H1 (cell line): ENCODE data around the gene TIAM2. TPM values are rescaled to one million over a fixed set of nuclear protein-coding genes. Genes with fewer than 3 reads are reported as not detected.

Experiments
- CTCF ChIA-PET: fragments of 300-600 bp; sonication (Branson Sonifier 250); formaldehyde crosslinking; loops from one replicate; lab custom pipeline; 2021; ENCODE audit not compliant: partially characterized antibody; lab: Charles Lee
- POLR2A ChIA-PET: fragments of 300-600 bp; sonication (Branson Sonifier 250); formaldehyde crosslinking; loops from one replicate; lab custom pipeline; 2021; ENCODE audit warnings: inconsistent platforms; ENCODE audit not compliant: partially characterized antibody; lab: Charles Lee
- DNase-seq, 2 experiments: peaks; one replicate each; pipeline versions ENCODE4 v3.0.0 to v3.0.0-alpha.2; 2010 to 2022; ENCODE audit warnings: low spot score in 2 of 2, low read depth in 1 of 2, mixed read lengths in 1 of 2
- FAIRE-seq: peaks from 2 replicates; lab custom pipeline; 2011; peaks lifted over from hg19 to GRCh38; lab: Jason Lieb, UNC
- H2AFZ ChIP-seq: 2 replicates; pipeline ENCODE4 v1.8.1; 2012; ENCODE audit warnings: low read length, inconsistent platforms
- H2AK5ac ChIP-seq: 2 replicates; pipeline ENCODE4 v1.6.1; 2013; ENCODE audit warnings: low read depth, low read length
- H2BK120ac ChIP-seq: replicated peaks from 2 replicates; pipeline ENCODE3; 2013; ENCODE audit warnings: low read depth, low read length, inconsistent platforms
- H2BK12ac ChIP-seq: 2 replicates; pipeline ENCODE4 v1.6.1; 2013; ENCODE audit warnings: low read depth, low read length
- H2BK15ac ChIP-seq: 2 replicates; pipeline ENCODE4 v1.6.1; 2013; ENCODE audit warnings: low read length
- H2BK20ac ChIP-seq: 2 replicates; pipeline ENCODE4 v1.6.1; 2013; ENCODE audit warnings: low read length
- H2BK5ac ChIP-seq: 2 replicates; pipeline ENCODE4 v1.6.1; 2013; ENCODE audit warnings: low read depth, low read length
- H3K14ac ChIP-seq: 2 replicates; pipeline ENCODE4 v1.6.1; 2013; ENCODE audit warnings: inconsistent platforms; ENCODE audit not compliant: insufficient read length
- H3K18ac ChIP-seq: 2 replicates; pipeline ENCODE4 v1.6.1; 2013; ENCODE audit warnings: low read length; ENCODE audit errors: extremely low read depth
- H3K23ac ChIP-seq: 2 replicates; pipeline ENCODE4 v1.6.1; 2013; ENCODE audit warnings: inconsistent platforms; ENCODE audit not compliant: insufficient read length
- H3K23me2 ChIP-seq: 2 replicates; pipeline ENCODE4 v1.6.1; 2013; ENCODE audit warnings: low read depth, low read length
- H3K27ac ChIP-seq: 2 replicates; pipeline ENCODE4 v1.6.1; 2011; ENCODE audit warnings: low read depth, low read length, inconsistent platforms
- H3K27me3 ChIP-seq, 4 experiments: replicated peaks in 1 of 4; 1 replicate in 1 of 4; 2 replicates in 3 of 4; pipeline versions ENCODE4 v1.6.1 to v1.8.1; 2011 to 2013; ENCODE audit warnings: low read length in 3 of 4, mild to moderate bottlenecking in 3 of 4, inconsistent platforms in 2 of 4, mixed read lengths in 2 of 4, moderate library complexity in 1 of 4; ENCODE audit not compliant: control insufficient read depth in 3 of 4, insufficient read depth in 3 of 4; ENCODE audit errors: extremely low read depth in 1 of 4
- H3K36me3 ChIP-seq, 4 experiments: 2 replicates each; pipeline versions ENCODE4 v1.6.1 to v1.8.1; 2011 to 2013; ENCODE audit warnings: mild to moderate bottlenecking in 4 of 4, low read length in 3 of 4, moderate library complexity in 2 of 4, control low read depth in 1 of 4, inconsistent platforms in 1 of 4; ENCODE audit not compliant: insufficient read depth in 4 of 4, control insufficient read depth in 2 of 4
- H3K4ac ChIP-seq: replicated peaks from 2 replicates; pipeline ENCODE3; 2013; ENCODE audit warnings: low read length, low read depth, mixed read lengths, inconsistent platforms; ENCODE audit not compliant: insufficient read length
- H3K4me1 ChIP-seq, 4 experiments: replicated peaks in 1 of 4; 1 replicate in 1 of 4; 2 replicates in 3 of 4; pipeline versions ENCODE4 v1.6.1 to v1.8.1; 2011 to 2013; ENCODE audit warnings: low read length in 3 of 4, inconsistent platforms in 2 of 4, mixed read lengths in 1 of 4; ENCODE audit not compliant: insufficient read depth in 4 of 4, control insufficient read depth in 3 of 4
- H3K4me2 ChIP-seq, 2 experiments: 2 replicates each; pipeline versions ENCODE4 v1.6.1 to v1.8.1; 2011 to 2013; ENCODE audit warnings: low read depth in 2 of 2, low read length in 2 of 2, control low read depth in 1 of 2, inconsistent platforms in 1 of 2, mild to moderate bottlenecking in 1 of 2; ENCODE audit not compliant: insufficient read depth in 1 of 2
- H3K4me3 ChIP-seq, 4 experiments: fragments of 200-600, 300-600 bp in 1 of 4; sonication (generic), shearing (Covaris generic), sonication (Bioruptor Twin) in 1 of 4; 2 replicates each; pipeline versions ENCODE4 v1.5.1 to v1.8.1; 2011 to 2016; ENCODE audit warnings: low read length in 4 of 4, low read depth in 3 of 4, control low read depth in 2 of 4, inconsistent platforms in 2 of 4, mild to moderate bottlenecking in 2 of 4, mixed read lengths in 1 of 4, moderate library complexity in 1 of 4; ENCODE audit not compliant: insufficient read depth in 2 of 4; ENCODE audit errors: extremely low read depth in 1 of 4
- H3K56ac ChIP-seq: replicated peaks from 2 replicates; pipeline ENCODE3; 2013; ENCODE audit warnings: low read depth, mild to moderate bottlenecking, mixed read lengths, low read length, inconsistent platforms; ENCODE audit not compliant: insufficient read length
- H3K79me1 ChIP-seq: 2 replicates; pipeline ENCODE4 v1.6.1; 2013; ENCODE audit warnings: low read depth, low read length, control low read depth
- H3K79me2 ChIP-seq, 2 experiments: 2 replicates each; pipeline versions ENCODE4 v1.6.1 to v1.8.1; 2012 to 2013; ENCODE audit warnings: low read length in 2 of 2, mild to moderate bottlenecking in 2 of 2, inconsistent platforms in 1 of 2; ENCODE audit not compliant: insufficient read depth in 2 of 2, control insufficient read depth in 1 of 2
- H3K9ac ChIP-seq, 4 experiments: replicated peaks in 1 of 4; 1 replicate in 1 of 4; 2 replicates in 3 of 4; pipeline versions ENCODE4 v1.6.1 to v1.8.1; 2011 to 2013; ENCODE audit warnings: low read depth in 3 of 4, low read length in 3 of 4, control low read depth in 2 of 4, mild to moderate bottlenecking in 2 of 4, moderate library complexity in 2 of 4, inconsistent platforms in 1 of 4; ENCODE audit errors: extremely low read depth in 1 of 4
- H3K9me3 ChIP-seq, 2 experiments: 2 replicates each; pipeline versions ENCODE4 v1.6.1 to v1.8.1; 2012 to 2013; ENCODE audit warnings: mild to moderate bottlenecking in 2 of 2, moderate library complexity in 2 of 2, control low read depth in 1 of 2, inconsistent platforms in 1 of 2, low read depth in 1 of 2, low read length in 1 of 2, mixed read lengths in 1 of 2; ENCODE audit not compliant: insufficient read depth in 2 of 2
- H4K20me1 ChIP-seq, 2 experiments: replicated peaks in 1 of 2; 2 replicates each; pipeline versions ENCODE3 to v1.8.1; 2011 to 2013; ENCODE audit warnings: inconsistent platforms in 2 of 2, low read length in 2 of 2, mild to moderate bottlenecking in 1 of 2; ENCODE audit not compliant: insufficient read depth in 2 of 2, control insufficient read depth in 1 of 2
- H4K5ac ChIP-seq: 2 replicates; pipeline ENCODE4 v1.6.1; 2013; ENCODE audit warnings: low read length, low read depth, mixed read lengths, inconsistent platforms; ENCODE audit not compliant: insufficient read length
- H4K8ac ChIP-seq: 2 replicates; pipeline ENCODE4 v1.8.0; 2013; ENCODE audit warnings: mild to moderate bottlenecking, moderate library complexity, low read length, inconsistent platforms; ENCODE audit not compliant: insufficient read depth; ENCODE audit errors: extremely low read depth
- H4K91ac ChIP-seq: replicated peaks from 2 replicates; pipeline ENCODE3; 2013; ENCODE audit warnings: low read length, mixed read lengths, inconsistent platforms; ENCODE audit not compliant: insufficient read length
- ATF2 ChIP-seq: IDR thresholded peaks from 2 replicates; pipeline ENCODE4 v1.6.1; 2012; ENCODE audit warnings: low read length, inconsistent platforms
- WGBS, 2 experiments: shearing (Covaris generic) in 1 of 2; methylation state at CpG; one replicate each; pipeline versions ENCODE4 v1.1.6 to v1.1.7; 2013 to 2015; ENCODE audit warnings: low lambda C conversion rate in 2 of 2, mixed read lengths in 2 of 2, inconsistent platforms in 1 of 2, low coverage in 1 of 2, missing lambda C conversion rate in 1 of 2; ENCODE audit not compliant: insufficient replicate concordance in 2 of 2, insufficient coverage in 1 of 2, insufficient read length in 1 of 2; ENCODE audit errors: extremely low coverage in 1 of 2, missing lambda C conversion rate in 1 of 2; 5-methylcytosine and 5-hydroxymethylcytosine counted together
- polyA plus RNA-seq, 7 experiments: library from polyadenylated mRNA; depleted of rRNA in 3 of 7; stranded (reverse) in 5 of 7; unstranded in 2 of 7; fragments of >200 nt in 5 of 7; fragments of 200-250 nt in 2 of 7; gene quantifications; 1 replicate in 5 of 7; 2 replicates in 1 of 7; 4 replicates in 1 of 7; pipeline versions ENCODE4 v1.2.1 to v1.2.3, GENCODE V29; 2011 to 2013; ENCODE audit warnings: missing spikeins in 2 of 7, mixed read lengths in 2 of 7
- total RNA-seq: library from RNA; stranded (reverse); fragmentation: NEBNext Ultra II Directional; extraction: Animal tissue kit (Norgen Biotek cat#: 25700); gene quantifications from 2 replicates; pipeline ENCODE4 v1.2.1, GENCODE V29; 2021

Gene TIAM2
- total and polyA plus RNA-seq, 2 of the 8 experiments (the other 6 are each of a cell fraction or from before 2014, with no cell fraction given) = 7.4 to 23.9 TPM

- Histone ChIP-seq H4K5ac (no peak overlapping the region), H3K4me3 (no peak overlapping the region), H3K4ac (no peak overlapping the region), H3K27me3 (no peaks in the 10 kb centered on the region), H2AFZ (no peak overlapping the region), H2BK20ac (no peak overlapping the region), H3K9ac (no peak overlapping the region), H4K91ac (no peak overlapping the region), H3K79me2 (no peaks in the 10 kb centered on the region), H3K23me2 (no peaks in the 10 kb centered on the region), H3K23ac (no peak overlapping the region), H2AK5ac (no peak overlapping the region), H3K56ac (no peak overlapping the region), H4K8ac (no peak overlapping the region), H3K4me2 (no peak overlapping the region), H3K9me3 (no peaks in the 10 kb centered on the region), H3K4me1 (peaks cover 0 to 3% (median 3%) of the 10 kb centered on the region in 4 experiments; a peak in 2 of 7 replicates), H3K36me3 (peaks cover 12 to 88% (median 45%) of the 10 kb centered on the region in 4 experiments), H4K20me1 (no peaks in the 10 kb centered on the region), H3K79me1 (no peaks in the 10 kb centered on the region; the same call in 1 of the 2 replicates), H3K27ac (no peak overlapping the region), H2BK5ac (no peak overlapping the region), H2BK12ac (no peak overlapping the region), H3K18ac (no peak overlapping the region), H2BK15ac (no peak overlapping the region), H3K14ac (no peak overlapping the region), H2BK120ac (no peak overlapping the region)
- no peak for FAIRE-seq
- no peak for DNase-seq
- POLR2A ChIA-PET = interaction anchor here (0.7 kb wide), 1 partner anchor 792 kb away, joined by 3 read pairs; no protein-coding TSS in a partner anchor
- CTCF ChIA-PET = interaction anchor here (0.7 to 0.8 kb wide), 2 partner anchors 10 to 467 kb away, joined by 3 to 6 read pairs; no protein-coding TSS in a partner anchor
- WGBS, 2 experiments = 88% methylated on average over 13 of the region's 13 CpGs; no CpG with 5 or more reads in 1 of the 2 experiments
- no peak for TF ChIP-seq ATF2
Measured at GRCh38 chr6:155256122-155256795, 261.1 kb downstream of the TIAM2 start.
